ENCODE data around the gene ARMH2.

The ARMH2 gene

DNA sequence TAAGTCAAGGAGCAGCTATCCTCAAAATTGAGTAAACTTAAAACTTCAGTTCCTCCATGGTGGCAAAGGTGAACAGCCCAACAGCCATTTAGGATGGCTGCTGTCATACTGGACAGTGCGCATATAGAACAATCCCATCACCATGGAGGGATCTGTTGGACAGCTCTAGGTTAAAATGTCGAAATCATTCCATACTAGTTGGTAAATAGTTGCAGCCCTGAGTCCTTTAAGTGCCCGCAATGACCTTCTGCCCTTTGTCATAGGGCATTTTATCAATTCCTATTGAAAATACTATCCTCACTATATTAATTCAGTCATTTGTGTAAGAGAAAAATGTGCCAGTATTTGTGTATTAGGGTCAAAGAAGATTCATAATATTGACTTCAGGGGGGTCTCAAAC lies 8.9 kb upstream of the ARMH2 start:
- no peak for TF ChIP-seq ESRRG (CRISPR knock-in tag; IDR thresholded peaks at IDR 0.05)
- TF ChIP-seq ISL1 (CRISPR knock-in tag; IDR thresholded peaks at IDR 0.05), result no peak
- no peak for TF ChIP-seq TOX (CRISPR knock-in tag; IDR thresholded peaks at IDR 0.05; ENCODE audit: borderline replicate concordance)
- no peak for TF ChIP-seq GLIS3 (CRISPR knock-in tag; IDR thresholded peaks at IDR 0.05)
- TF ChIP-seq, protein P1, sequence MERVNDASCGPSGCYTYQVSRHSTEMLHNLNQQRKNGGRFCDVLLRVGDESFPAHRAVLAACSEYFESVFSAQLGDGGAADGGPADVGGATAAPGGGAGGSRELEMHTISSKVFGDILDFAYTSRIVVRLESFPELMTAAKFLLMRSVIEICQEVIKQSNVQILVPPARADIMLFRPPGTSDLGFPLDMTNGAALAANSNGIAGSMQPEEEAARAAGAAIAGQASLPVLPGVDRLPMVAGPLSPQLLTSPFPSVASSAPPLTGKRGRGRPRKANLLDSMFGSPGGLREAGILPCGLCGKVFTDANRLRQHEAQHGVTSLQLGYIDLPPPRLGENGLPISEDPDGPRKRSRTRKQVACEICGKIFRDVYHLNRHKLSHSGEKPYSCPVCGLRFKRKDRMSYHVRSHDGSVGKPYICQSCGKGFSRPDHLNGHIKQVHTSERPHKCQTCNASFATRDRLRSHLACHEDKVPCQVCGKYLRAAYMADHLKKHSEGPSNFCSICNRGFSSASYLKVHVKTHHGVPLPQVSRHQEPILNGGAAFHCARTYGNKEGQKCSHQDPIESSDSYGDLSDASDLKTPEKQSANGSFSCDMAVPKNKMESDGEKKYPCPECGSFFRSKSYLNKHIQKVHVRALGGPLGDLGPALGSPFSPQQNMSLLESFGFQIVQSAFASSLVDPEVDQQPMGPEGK (CRISPR knock-in tag; IDR thresholded peaks at IDR 0.05; ENCODE audit: borderline replicate concordance), result no peak
- no peak for TF ChIP-seq RARB (CRISPR knock-in tag; IDR thresholded peaks at IDR 0.05)
- TF ChIP-seq CSDC2 (CRISPR knock-in tag; IDR thresholded peaks at IDR 0.05), result no peak
- TF ChIP-seq BACH2 (CRISPR knock-in tag; IDR thresholded peaks at IDR 0.05; ENCODE audit: borderline replicate concordance), result no peak
- TF ChIP-seq ZNF8 (CRISPR knock-in tag; IDR thresholded peaks at IDR 0.05), result no peak
- TF ChIP-seq, protein P2, sequence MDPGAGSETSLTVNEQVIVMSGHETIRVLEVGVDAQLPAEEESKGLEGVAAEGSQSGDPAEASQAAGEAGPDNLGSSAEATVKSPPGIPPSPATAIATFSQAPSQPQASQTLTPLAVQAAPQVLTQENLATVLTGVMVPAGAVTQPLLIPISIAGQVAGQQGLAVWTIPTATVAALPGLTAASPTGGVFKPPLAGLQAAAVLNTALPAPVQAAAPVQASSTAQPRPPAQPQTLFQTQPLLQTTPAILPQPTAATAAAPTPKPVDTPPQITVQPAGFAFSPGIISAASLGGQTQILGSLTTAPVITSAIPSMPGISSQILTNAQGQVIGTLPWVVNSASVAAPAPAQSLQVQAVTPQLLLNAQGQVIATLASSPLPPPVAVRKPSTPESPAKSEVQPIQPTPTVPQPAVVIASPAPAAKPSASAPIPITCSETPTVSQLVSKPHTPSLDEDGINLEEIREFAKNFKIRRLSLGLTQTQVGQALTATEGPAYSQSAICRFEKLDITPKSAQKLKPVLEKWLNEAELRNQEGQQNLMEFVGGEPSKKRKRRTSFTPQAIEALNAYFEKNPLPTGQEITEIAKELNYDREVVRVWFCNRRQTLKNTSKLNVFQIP (CRISPR knock-in tag; IDR thresholded peaks at IDR 0.05; ENCODE audit: borderline replicate concordance, low read depth), result no peak
- no peak for TF ChIP-seq ZFP3 (CRISPR knock-in tag; IDR thresholded peaks at IDR 0.05)
- TF ChIP-seq OSR1 (CRISPR knock-in tag; IDR thresholded peaks at IDR 0.05), result no peak
- TF ChIP-seq CREB5 (CRISPR knock-in tag; IDR thresholded peaks at IDR 0.05; ENCODE audit: low read depth), result no peak
- no peak for TF ChIP-seq SNAI2 (CRISPR knock-in tag; IDR thresholded peaks at IDR 0.05)
- TF ChIP-seq ZC3H10 (CRISPR knock-in tag; IDR thresholded peaks at IDR 0.05), result no peak
- no peak for TF ChIP-seq ARNTL (CRISPR knock-in tag; IDR thresholded peaks at IDR 0.05; ENCODE audit: borderline replicate concordance, low read depth)

DNA sequence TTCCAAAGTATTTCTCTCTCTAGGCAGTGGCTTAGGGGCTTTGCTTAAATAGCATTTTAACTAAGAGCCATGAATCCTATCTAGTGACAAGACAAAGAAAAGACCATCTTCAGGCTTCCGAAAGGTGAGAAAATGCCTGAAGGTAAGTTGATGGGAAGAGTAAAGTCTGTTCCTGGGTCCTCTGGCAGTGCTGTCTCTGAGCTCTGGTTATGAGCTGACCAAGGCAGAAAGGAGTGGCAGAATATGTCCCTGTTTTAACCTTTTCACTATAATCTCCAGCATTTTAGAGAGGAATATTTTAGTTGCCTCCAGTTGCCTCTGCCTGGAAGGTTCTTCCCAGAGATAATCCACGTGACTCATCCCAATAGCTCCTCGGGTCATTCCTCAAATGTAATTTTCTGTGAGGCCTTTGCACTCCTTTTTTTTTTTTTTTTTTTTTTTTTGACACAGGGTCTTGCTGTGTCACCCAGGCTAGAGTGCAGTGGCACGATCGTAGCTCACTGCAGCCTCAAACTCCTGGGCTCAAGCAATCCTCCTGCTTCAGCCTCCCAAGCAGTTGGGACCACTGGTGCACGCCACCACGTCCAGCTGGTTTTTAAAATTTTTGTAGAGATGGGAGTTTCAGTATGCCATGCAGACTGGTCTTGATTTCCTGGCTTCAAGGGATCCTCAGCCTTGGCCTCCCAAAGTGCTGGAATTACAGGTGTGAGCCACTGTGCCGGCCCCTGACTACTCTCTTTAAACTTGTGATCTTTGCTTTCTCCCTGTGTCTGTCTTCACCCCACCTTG lies 3.7 kb upstream of the ARMH2 start:
- ATAC-seq, result peak; percentile 33; the same call in 2 of the 3 replicates
- TF ChIP-seq, protein P3, sequence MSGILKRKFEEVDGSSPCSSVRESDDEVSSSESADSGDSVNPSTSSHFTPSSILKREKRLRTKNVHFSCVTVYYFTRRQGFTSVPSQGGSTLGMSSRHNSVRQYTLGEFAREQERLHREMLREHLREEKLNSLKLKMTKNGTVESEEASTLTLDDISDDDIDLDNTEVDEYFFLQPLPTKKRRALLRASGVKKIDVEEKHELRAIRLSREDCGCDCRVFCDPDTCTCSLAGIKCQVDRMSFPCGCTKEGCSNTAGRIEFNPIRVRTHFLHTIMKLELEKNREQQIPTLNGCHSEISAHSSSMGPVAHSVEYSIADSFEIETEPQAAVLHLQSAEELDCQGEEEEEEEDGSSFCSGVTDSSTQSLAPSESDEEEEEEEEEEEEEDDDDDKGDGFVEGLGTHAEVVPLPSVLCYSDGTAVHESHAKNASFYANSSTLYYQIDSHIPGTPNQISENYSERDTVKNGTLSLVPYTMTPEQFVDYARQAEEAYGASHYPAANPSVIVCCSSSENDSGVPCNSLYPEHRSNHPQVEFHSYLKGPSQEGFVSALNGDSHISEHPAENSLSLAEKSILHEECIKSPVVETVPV (CRISPR knock-in tag; IDR thresholded peaks at IDR 0.05), result no peak
- no peak for TF ChIP-seq SNAI2 (CRISPR knock-in tag; IDR thresholded peaks at IDR 0.05)
- TF ChIP-seq ESRRG (CRISPR knock-in tag; IDR thresholded peaks at IDR 0.05), result no peak
- no peak for TF ChIP-seq ZNF565 (CRISPR knock-in tag; conservative IDR thresholded peaks at IDR 0.05; ENCODE audit: low read depth)
- no peak for TF ChIP-seq ARNTL (CRISPR knock-in tag; IDR thresholded peaks at IDR 0.05; ENCODE audit: borderline replicate concordance, low read depth)
- no peak for TF ChIP-seq ZFP30 (CRISPR knock-in tag; IDR thresholded peaks at IDR 0.05)
- no peak for TF ChIP-seq ZNF8 (CRISPR knock-in tag; IDR thresholded peaks at IDR 0.05)
- TF ChIP-seq RARB (CRISPR knock-in tag; IDR thresholded peaks at IDR 0.05), result no peak
- no peak for TF ChIP-seq TOX (CRISPR knock-in tag; IDR thresholded peaks at IDR 0.05; ENCODE audit: borderline replicate concordance)
- TF ChIP-seq BACH2 (CRISPR knock-in tag; IDR thresholded peaks at IDR 0.05; ENCODE audit: borderline replicate concordance), result no peak
- TF ChIP-seq PPARA (CRISPR knock-in tag; IDR thresholded peaks at IDR 0.05; ENCODE audit: borderline replicate concordance), result no peak
- no peak for TF ChIP-seq CSDC2 (CRISPR knock-in tag; IDR thresholded peaks at IDR 0.05)
- TF ChIP-seq ZFP3 (CRISPR knock-in tag; IDR thresholded peaks at IDR 0.05), result no peak
- TF ChIP-seq, protein P4, sequence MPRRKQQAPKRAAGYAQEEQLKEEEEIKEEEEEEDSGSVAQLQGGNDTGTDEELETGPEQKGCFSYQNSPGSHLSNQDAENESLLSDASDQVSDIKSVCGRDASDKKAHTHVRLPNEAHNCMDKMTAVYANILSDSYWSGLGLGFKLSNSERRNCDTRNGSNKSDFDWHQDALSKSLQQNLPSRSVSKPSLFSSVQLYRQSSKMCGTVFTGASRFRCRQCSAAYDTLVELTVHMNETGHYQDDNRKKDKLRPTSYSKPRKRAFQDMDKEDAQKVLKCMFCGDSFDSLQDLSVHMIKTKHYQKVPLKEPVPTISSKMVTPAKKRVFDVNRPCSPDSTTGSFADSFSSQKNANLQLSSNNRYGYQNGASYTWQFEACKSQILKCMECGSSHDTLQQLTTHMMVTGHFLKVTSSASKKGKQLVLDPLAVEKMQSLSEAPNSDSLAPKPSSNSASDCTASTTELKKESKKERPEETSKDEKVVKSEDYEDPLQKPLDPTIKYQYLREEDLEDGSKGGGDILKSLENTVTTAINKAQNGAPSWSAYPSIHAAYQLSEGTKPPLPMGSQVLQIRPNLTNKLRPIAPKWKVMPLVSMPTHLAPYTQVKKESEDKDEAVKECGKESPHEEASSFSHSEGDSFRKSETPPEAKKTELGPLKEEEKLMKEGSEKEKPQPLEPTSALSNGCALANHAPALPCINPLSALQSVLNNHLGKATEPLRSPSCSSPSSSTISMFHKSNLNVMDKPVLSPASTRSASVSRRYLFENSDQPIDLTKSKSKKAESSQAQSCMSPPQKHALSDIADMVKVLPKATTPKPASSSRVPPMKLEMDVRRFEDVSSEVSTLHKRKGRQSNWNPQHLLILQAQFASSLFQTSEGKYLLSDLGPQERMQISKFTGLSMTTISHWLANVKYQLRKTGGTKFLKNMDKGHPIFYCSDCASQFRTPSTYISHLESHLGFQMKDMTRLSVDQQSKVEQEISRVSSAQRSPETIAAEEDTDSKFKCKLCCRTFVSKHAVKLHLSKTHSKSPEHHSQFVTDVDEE (CRISPR knock-in tag; IDR thresholded peaks at IDR 0.05), result no peak
- TF ChIP-seq OSR1 (CRISPR knock-in tag; IDR thresholded peaks at IDR 0.05), result no peak
- TF ChIP-seq CREB5 (CRISPR knock-in tag; IDR thresholded peaks at IDR 0.05; ENCODE audit: low read depth), result no peak
- TF ChIP-seq, protein P1 (CRISPR knock-in tag; IDR thresholded peaks at IDR 0.05; ENCODE audit: borderline replicate concordance), result no peak
- TF ChIP-seq ISL1 (CRISPR knock-in tag; IDR thresholded peaks at IDR 0.05), result no peak

More for the DNA sequence above, 8.9 kb upstream of the ARMH2 start:
- no peak for ATAC-seq

Measured in SK-N-SH treated with all-trans-retinoic acid at 6 μM for 48 hours (cell line).